HG02943 (cell line): ENCODE results near the gene LDLR.
"Not testable (repeated sequence)": the region's sequence is repeated elsewhere in the genome, so short reads cannot be mapped to it uniquely, and the experiment has no call there.

Source experiments
- ATAC-seq: cut with Tn5 transposase; IDR thresholded peaks from one replicate; pipeline ENCODE4 v1.9.1; 2021; ENCODE audit warnings: mild to moderate bottlenecking, low read depth, moderate library complexity; ENCODE audit not compliant: unreplicated experiment

LDLR gene

GRCh38 chr19:11069561-11069960, 19.7 kb upstream of the LDLR start:
- no peak for ATAC-seq

DNA sequence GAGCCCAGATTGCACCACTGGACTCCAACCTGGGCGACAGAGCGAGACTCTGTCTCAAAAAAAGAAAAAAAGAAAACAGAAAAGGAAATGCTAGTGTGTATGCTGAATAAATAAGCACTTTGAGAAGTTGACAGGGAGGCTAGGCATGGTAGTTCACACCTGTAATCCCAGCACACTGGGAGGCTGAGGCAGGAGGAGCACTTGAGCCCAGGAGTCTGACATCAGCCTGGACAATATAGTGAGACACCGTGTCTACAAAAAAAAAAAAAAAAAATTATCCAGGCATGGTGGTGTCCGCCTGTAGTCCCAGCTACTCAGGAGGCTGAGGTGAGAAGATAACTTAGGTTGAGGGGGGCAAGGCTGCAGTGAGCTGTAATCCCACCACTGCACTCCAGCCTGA, 19.1 kb upstream of the LDLR start:
- ATAC-seq: no peak

- no peak for ATAC-seq
Measured at GRCh38 chr19:11073568-11073967, 15.7 kb upstream of the LDLR start.

DNA sequence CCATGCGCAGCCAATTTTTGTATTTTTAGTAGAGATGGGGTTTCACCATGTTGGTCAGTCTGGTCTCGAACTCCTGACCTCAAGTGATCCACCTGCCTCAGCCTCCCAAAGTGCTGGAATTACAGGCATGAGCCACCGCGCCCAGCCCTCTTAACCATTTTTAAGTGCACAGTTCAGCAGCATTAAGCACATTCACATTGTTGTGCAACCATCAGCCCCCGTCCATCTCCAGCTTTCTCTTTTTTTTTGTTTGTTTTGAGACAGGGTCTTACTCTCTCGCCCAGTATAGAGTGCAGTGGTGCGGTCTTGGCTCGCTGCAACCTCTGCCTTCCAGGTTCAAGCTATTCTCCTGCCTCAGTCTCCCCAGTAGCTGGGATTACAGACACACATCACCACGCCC, 12.5 kb upstream of the LDLR start:
- ATAC-seq: not testable (repeated sequence)

- no peak for ATAC-seq
Measured at GRCh38 chr19:11078893-11079292, 10.4 kb upstream of the LDLR start.

- no peak for ATAC-seq
Measured at GRCh38 chr19:11079999-11080398, 9.3 kb upstream of the LDLR start.

GRCh38 chr19:11087870-11088505, 1.3 kb upstream of the LDLR start:
- ATAC-seq: no peak

- ATAC-seq: no peak
Measured at GRCh38 chr19:11088506-11089253, 583 bp upstream of the LDLR start.

GRCh38 chr19:11090014-11090263, 676 bp downstream of the LDLR start:
- peak; percentile 7 for ATAC-seq

DNA sequence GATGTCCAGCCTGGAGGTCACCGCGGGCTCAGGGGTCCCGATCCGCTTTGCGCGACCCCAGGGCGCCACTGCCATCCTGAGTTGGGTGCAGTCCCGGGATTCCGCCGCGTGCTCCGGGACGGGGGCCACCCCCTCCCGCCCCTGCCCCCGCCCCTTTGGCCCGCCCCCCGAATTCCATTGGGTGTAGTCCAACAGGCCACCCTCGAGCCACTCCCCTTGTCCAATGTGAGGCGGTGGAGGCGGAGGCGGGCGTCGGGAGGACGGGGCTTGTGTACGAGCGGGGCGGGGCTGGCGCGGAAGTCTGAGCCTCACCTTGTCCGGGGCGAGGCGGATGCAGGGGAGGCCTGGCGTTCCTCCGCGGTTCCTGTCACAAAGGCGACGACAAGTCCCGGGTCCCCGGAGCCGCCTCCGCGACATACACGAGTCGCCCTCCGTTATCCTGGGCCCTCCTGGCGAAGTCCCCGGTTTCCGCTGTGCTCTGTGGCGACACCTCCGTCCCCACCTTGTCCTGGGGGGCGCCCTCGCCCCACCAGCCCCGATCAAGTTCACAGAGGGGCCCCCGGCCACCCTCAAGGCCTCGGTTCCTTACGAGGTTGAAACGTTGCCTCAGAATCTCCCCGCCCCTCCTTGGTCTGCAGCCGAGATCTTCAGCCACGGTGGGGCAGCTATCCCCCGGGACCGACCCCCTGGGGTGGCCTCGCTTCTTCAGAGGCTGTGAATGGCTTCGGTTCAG, 1.2 kb downstream of the LDLR start:
- peak; percentile 73 for ATAC-seq

- ATAC-seq: no peak
Measured at GRCh38 chr19:11090997-11091702, 1.9 kb downstream of the LDLR start.

GRCh38 chr19:11091703-11092153, 2.5 kb downstream of the LDLR start:
- no peak for ATAC-seq

DNA sequence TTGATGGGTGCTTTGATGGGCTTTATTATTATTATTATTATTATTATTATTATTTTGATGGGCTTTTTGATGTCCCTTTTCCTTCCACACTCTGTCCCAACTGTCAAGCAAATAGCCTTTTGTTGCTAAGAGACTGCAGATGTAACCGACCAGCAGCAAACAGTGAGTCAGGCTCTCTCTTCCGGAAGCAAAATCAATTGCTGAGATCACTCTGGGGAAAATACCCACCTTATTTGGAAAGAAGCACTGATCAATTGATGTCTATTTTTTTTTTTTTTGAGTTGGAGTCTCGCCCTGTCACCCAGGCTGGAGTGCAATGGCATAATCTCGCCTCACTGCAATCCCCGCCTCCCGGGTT, 2.9 kb downstream of the LDLR start:
- no peak for ATAC-seq

GRCh38 chr19:11093689-11094238, 4.5 kb downstream of the LDLR start:
- ATAC-seq: no peak

- ATAC-seq: no peak
Measured at GRCh38 chr19:11094520-11094894, 5.2 kb downstream of the LDLR start.

DNA sequence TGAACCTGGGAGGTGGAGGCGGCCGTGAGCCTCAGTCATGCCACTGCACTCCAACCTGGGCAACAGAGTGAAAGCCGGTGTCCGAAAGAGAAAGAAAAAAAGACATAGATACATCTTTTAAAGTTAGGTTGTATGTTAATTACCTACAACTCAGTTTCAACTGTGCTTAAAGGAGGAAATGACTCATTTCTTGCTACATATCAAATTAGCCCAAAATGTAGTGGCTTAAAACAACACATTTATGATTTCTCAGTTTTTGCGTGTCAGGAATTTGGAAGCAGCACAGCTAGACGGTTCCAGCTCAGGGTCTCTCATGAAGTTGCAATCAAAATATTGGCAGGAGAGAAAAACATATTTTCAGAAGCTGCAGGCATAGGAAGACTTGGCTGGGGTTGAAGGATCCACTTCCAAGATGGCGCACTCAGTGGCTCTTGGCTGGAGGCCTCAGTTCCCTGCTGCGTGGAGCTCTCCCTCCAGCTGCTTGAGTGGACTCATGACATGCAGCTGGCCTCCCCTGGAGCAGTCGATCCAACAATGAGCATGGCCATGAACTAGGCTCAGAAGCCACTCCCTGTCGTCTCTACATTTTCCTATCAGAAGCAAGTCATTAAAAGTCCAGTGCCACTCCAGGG, 7.1 kb downstream of the LDLR start:
- no peak for ATAC-seq

GRCh38 chr19:11097367-11097766, 8.1 kb downstream of the LDLR start:
- ATAC-seq: not testable (repeated sequence)

DNA sequence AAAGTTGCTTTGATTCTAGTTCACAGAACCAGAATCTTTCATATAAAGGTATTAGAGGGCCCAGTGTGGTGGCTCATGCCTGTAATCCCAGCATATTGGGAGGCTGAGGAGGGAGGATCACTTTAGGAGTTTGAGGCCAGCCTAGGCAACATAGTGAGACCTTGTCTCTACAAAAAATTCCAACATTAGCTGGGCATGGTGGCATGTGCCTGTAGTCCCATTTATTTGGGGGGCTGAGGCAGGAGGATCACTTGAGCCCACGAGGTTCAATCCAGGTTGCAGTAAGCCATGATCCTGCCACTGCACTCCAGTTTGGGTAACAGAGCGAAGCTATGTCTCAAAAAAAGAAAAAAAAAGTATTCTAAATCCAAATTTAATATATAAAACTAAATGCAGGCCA, 9.1 kb downstream of the LDLR start:
- no peak for ATAC-seq

- ATAC-seq: no peak
Measured at GRCh38 chr19:11098861-11099260, 9.6 kb downstream of the LDLR start.

- no peak for ATAC-seq
Measured at GRCh38 chr19:11100049-11100448, 10.8 kb downstream of the LDLR start.

DNA sequence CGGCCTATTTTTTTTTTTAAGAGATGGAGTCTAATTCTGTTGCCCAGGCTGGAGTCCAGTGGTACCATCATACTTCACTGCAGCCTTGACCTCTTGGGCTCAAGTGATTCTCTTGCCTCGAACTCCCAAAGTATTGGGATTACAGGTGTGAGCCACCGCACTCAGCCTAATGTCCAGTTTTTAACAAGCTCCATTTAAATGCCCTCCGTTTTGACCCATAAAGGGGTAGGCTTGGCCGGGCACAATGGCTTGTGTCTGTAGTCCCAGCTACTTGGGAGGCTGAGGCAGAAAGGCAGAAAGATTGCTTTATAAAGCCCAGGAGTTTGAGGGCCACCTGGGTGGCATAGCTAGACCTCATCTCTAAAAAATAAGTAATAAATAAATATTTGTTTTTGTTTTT, 11.8 kb downstream of the LDLR start:
- ATAC-seq: no peak
